ENCODE results near the gene ZNF527.

- TF ChIP-seq CTCF (IDR thresholded peaks at IDR 0.05) (no peak), POLR2AphosphoS5 (IDR thresholded peaks at IDR 0.05) (no peak), POLR2A (IDR thresholded peaks at IDR 0.05) (no peak), EP300 (IDR thresholded peaks at IDR 0.05) (no peak)
These were observed 18.3 kb downstream of the ZNF527 start for GRCh38 chr19:37389234-37389633.
